GM23338 (cell line): ENCODE measurements around the gene PHLDB2. TPM values are rescaled to one million over a fixed set of nuclear protein-coding genes. Genes with fewer than 3 reads are reported as not detected.

ENCODE experiments used
- ATAC-seq: fragments of 200-7000 bp; cut with Tn5 transposase; 3 replicates; pipeline ENCODE4 v1.9.1; 2020
- DNase-seq: peaks from one replicate; pipeline ENCODE4 v3.0.0-alpha.2; 2015; ENCODE audit warnings: low spot score
- H2AFZ ChIP-seq: fragments of 200-600 bp; sonication (generic); 2 replicates; pipeline ENCODE4 v1.8.0; 2016; ENCODE audit warnings: antibody characterized with exemption, mild to moderate bottlenecking, moderate library complexity
- H3F3A ChIP-seq: fragments of 200-600 bp; sonication (generic); replicated peaks from 2 replicates; pipeline ENCODE4 v1.8.0; 2017; ENCODE audit warnings: antibody characterized with exemption, mixed run types, low read depth
- H3K27ac ChIP-seq: fragments of 200-600 bp; sonication (generic); 2 replicates; pipeline ENCODE4 v1.6.1; 2016; ENCODE audit warnings: low read depth
- H3K27me3 ChIP-seq: fragments of 200-600 bp; sonication (generic); 2 replicates; pipeline ENCODE4 v1.8.0; 2016; ENCODE audit warnings: mild to moderate bottlenecking, mixed run types, moderate library complexity; ENCODE audit not compliant: insufficient read depth
- H3K36me3 ChIP-seq: fragments of 200-600 bp; sonication (generic); 2 replicates; pipeline ENCODE4 v1.8.0; 2016; ENCODE audit warnings: mild to moderate bottlenecking; ENCODE audit not compliant: insufficient read depth
- H3K4me1 ChIP-seq: fragments of 200-600 bp; sonication (generic); 2 replicates; pipeline ENCODE4 v1.8.0; 2016; ENCODE audit warnings: mild to moderate bottlenecking, moderate library complexity; ENCODE audit not compliant: insufficient read depth
- H3K4me2 ChIP-seq: fragments of 200-600 bp; sonication (generic); 2 replicates; pipeline ENCODE4 v1.7.1; 2017; ENCODE audit warnings: mixed run types
- H3K4me3 ChIP-seq: fragments of 200-600 bp; sonication (generic); 2 replicates; pipeline ENCODE4 v1.6.1; 2016; ENCODE audit warnings: mixed run types
- H3K79me2 ChIP-seq: fragments of 200-600 bp; sonication (generic); replicated peaks from 2 replicates; pipeline ENCODE4 v1.8.0; 2017; ENCODE audit warnings: mild to moderate bottlenecking; ENCODE audit not compliant: insufficient read depth
- H3K9me2 ChIP-seq: fragments of 200-600 bp; sonication (generic); 2 replicates; pipeline ENCODE4 v1.8.0; 2017; ENCODE audit not compliant: insufficient read depth
- H4K20me1 ChIP-seq: fragments of 200-600 bp; sonication (generic); replicated peaks from 2 replicates; pipeline ENCODE4 v1.8.0; 2017; ENCODE audit warnings: mild to moderate bottlenecking; ENCODE audit not compliant: insufficient read depth
- H3K27ac Mint-ChIP-seq: 2 replicates; pipeline ENCODE4 v1.8.0; 2020; ENCODE audit warnings: inconsistent platforms, mild to moderate bottlenecking, moderate library complexity, mixed read lengths
- H3K27me3 Mint-ChIP-seq: 3 replicates; pipeline ENCODE4 v1.8.0; 2022; ENCODE audit warnings: low read depth, mild to moderate bottlenecking, moderate library complexity, mixed read lengths, inconsistent platforms; ENCODE audit not compliant: insufficient read depth, poor library complexity
- H3K36me3 Mint-ChIP-seq: 3 replicates; pipeline ENCODE4 v1.8.0; 2021; ENCODE audit warnings: low read depth, mild to moderate bottlenecking, inconsistent platforms, moderate library complexity, mixed read lengths
- H3K4me1 Mint-ChIP-seq: 3 replicates; pipeline ENCODE4 v1.8.0; 2020; ENCODE audit warnings: mild to moderate bottlenecking, inconsistent platforms, mixed read lengths
- H3K4me3 Mint-ChIP-seq: 3 replicates; pipeline ENCODE4 v1.8.0; 2021; ENCODE audit warnings: moderate library complexity, mild to moderate bottlenecking, inconsistent platforms, mixed read lengths
- H3K9me3 Mint-ChIP-seq: 3 replicates; pipeline ENCODE4 v1.8.0; 2020; ENCODE audit warnings: moderate library complexity, mild to moderate bottlenecking, inconsistent platforms, mixed read lengths
- CREB1 ChIP-seq: fragments of 250-450 bp; sonication (Bioruptor Pico); IDR thresholded peaks from 2 replicates; pipeline ENCODE4 v1.5.0; 2020; ENCODE audit warnings: low read depth, mild to moderate bottlenecking, moderate library complexity
- EZH2 ChIP-seq: fragments of 200-600 bp; sonication (generic); IDR thresholded peaks from one replicate; pipeline ENCODE4 v1.8.0; 2017; ENCODE audit warnings: antibody characterized with exemption, mild to moderate bottlenecking, low read depth; ENCODE audit not compliant: unreplicated experiment
- EZH2phosphoT487 ChIP-seq: fragments of 200-600 bp; sonication (generic); IDR thresholded peaks from one replicate; pipeline ENCODE4 v1.8.1; 2018; ENCODE audit warnings: antibody characterized with exemption; ENCODE audit not compliant: unreplicated experiment
- JUNB ChIP-seq: IDR thresholded peaks from one replicate; pipeline ENCODE4 v1.6.1; 2016; ENCODE audit warnings: antibody characterized with exemption; ENCODE audit not compliant: unreplicated experiment
- NANOG ChIP-seq: IDR thresholded peaks from 2 replicates; pipeline ENCODE4 v1.6.1; 2016; ENCODE audit warnings: antibody characterized with exemption, borderline replicate concordance
- POLR2AphosphoS5 ChIP-seq: IDR thresholded peaks from 2 replicates; pipeline ENCODE4 v1.6.1; 2016; ENCODE audit warnings: antibody characterized with exemption, low read depth
- STAT1 ChIP-seq: IDR thresholded peaks from one replicate; pipeline ENCODE4 v1.6.1; 2016; ENCODE audit warnings: antibody characterized with exemption; ENCODE audit not compliant: unreplicated experiment
- ZNF114 ChIP-seq: fragments of 250-450 bp; sonication (Bioruptor Pico); IDR thresholded peaks from 2 replicates; pipeline ENCODE4 v1.5.0; 2020; ENCODE audit warnings: mild to moderate bottlenecking, moderate library complexity
- ZNF331 ChIP-seq: fragments of 250-450 bp; sonication (Bioruptor Pico); IDR thresholded peaks from 2 replicates; pipeline ENCODE4 v1.5.0; 2020; ENCODE audit warnings: low read depth, mild to moderate bottlenecking, moderate library complexity
- polyA plus RNA-seq: library from polyadenylated mRNA; unstranded; fragments of >200 nt; fragmentation: Nextera tagmentation; extraction: Ambion mirVana; gene quantifications from 2 replicates; pipeline ENCODE4 v1.2.1, GENCODE V29; 2016
- total RNA-seq: library from RNA; depleted of rRNA; stranded (reverse); fragments of >200 nt; shearing (Covaris generic); gene quantifications from 2 replicates; pipeline ENCODE4 v1.2.3, GENCODE V29; 2014
- TF ChIP-seq, protein P1 (sequence below): IDR thresholded peaks from 2 replicates; pipeline ENCODE4 v1.6.1; 2016; ENCODE audit warnings: antibody characterized with exemption
- TF ChIP-seq, protein P2 (sequence below): fragments of 250-450 bp; sonication (Bioruptor Pico); IDR thresholded peaks from 2 replicates; pipeline ENCODE4 v1.5.0; 2020; ENCODE audit warnings: mild to moderate bottlenecking, moderate library complexity
- TF ChIP-seq, protein P3 (sequence below): IDR thresholded peaks from one replicate; pipeline ENCODE4 v1.6.1; 2018; ENCODE audit warnings: antibody characterized with exemption; ENCODE audit not compliant: unreplicated experiment
- TF ChIP-seq, protein P4 (sequence below), 2 experiments: fragments of 200-600 bp in 1 of 2; sonication (generic) in 1 of 2; conservative IDR thresholded peaks; 2 replicates each; pipeline versions ENCODE4 v1.5.1 to v1.6.1; 2016 to 2017; ENCODE audit warnings: antibody characterized with exemption in 2 of 2, low read depth in 2 of 2, mild to moderate bottlenecking in 2 of 2, moderate library complexity in 1 of 2

The PHLDB2 gene
- total and polyA plus RNA-seq, 2 experiments from 2014 or later, result 19.5 to 33.7 TPM

DNA sequence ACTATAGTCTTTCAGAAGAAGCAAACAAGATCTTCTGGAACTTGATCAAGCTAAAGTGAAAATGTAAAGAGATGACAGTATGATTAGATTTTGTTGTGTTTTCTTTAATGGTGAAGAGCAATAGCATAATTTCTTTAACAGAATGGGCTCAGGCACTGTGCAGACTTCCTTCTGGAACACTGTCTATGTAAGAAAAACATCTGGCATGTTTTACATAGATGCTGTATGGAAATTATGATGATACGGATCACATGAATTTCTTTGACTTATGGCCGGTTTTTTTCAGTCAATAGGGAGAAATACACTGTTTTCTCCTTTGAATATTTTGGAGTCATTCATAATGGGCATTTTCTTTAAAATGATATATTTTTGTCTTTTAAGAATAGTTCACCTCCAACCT lies 42.6 kb downstream of the PHLDB2 start:
- H2AFZ ChIP-seq, result no peak overlapping the region
- Mint-ChIP-seq H3K4me1 (no peaks in the 10 kb centered on the region), H3K27ac (no peak overlapping the region), H3K36me3 (peaks cover 19% of the 10 kb centered on the region), H3K9me3 (peaks cover 4% of the 10 kb centered on the region; the same call in 2 of the 3 replicates), H3K27me3 (peaks cover 5% of the 10 kb centered on the region), H3K4me3 (no peak overlapping the region)
- H3F3A ChIP-seq, result no peaks in the 10 kb centered on the region
- H3K4me2 ChIP-seq, result no peak overlapping the region
- TF ChIP-seq, protein P1, sequence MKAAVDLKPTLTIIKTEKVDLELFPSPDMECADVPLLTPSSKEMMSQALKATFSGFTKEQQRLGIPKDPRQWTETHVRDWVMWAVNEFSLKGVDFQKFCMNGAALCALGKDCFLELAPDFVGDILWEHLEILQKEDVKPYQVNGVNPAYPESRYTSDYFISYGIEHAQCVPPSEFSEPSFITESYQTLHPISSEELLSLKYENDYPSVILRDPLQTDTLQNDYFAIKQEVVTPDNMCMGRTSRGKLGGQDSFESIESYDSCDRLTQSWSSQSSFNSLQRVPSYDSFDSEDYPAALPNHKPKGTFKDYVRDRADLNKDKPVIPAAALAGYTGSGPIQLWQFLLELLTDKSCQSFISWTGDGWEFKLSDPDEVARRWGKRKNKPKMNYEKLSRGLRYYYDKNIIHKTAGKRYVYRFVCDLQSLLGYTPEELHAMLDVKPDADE, result no peak
- no peak for TF ChIP-seq ZNF331
- TF ChIP-seq ZNF114 (CRISPR knock-in tag), result no peak
- TF ChIP-seq NANOG, result no peak
- TF ChIP-seq POLR2AphosphoS5, result no peak
- TF ChIP-seq EZH2, result no peak
- TF ChIP-seq, protein P2, sequence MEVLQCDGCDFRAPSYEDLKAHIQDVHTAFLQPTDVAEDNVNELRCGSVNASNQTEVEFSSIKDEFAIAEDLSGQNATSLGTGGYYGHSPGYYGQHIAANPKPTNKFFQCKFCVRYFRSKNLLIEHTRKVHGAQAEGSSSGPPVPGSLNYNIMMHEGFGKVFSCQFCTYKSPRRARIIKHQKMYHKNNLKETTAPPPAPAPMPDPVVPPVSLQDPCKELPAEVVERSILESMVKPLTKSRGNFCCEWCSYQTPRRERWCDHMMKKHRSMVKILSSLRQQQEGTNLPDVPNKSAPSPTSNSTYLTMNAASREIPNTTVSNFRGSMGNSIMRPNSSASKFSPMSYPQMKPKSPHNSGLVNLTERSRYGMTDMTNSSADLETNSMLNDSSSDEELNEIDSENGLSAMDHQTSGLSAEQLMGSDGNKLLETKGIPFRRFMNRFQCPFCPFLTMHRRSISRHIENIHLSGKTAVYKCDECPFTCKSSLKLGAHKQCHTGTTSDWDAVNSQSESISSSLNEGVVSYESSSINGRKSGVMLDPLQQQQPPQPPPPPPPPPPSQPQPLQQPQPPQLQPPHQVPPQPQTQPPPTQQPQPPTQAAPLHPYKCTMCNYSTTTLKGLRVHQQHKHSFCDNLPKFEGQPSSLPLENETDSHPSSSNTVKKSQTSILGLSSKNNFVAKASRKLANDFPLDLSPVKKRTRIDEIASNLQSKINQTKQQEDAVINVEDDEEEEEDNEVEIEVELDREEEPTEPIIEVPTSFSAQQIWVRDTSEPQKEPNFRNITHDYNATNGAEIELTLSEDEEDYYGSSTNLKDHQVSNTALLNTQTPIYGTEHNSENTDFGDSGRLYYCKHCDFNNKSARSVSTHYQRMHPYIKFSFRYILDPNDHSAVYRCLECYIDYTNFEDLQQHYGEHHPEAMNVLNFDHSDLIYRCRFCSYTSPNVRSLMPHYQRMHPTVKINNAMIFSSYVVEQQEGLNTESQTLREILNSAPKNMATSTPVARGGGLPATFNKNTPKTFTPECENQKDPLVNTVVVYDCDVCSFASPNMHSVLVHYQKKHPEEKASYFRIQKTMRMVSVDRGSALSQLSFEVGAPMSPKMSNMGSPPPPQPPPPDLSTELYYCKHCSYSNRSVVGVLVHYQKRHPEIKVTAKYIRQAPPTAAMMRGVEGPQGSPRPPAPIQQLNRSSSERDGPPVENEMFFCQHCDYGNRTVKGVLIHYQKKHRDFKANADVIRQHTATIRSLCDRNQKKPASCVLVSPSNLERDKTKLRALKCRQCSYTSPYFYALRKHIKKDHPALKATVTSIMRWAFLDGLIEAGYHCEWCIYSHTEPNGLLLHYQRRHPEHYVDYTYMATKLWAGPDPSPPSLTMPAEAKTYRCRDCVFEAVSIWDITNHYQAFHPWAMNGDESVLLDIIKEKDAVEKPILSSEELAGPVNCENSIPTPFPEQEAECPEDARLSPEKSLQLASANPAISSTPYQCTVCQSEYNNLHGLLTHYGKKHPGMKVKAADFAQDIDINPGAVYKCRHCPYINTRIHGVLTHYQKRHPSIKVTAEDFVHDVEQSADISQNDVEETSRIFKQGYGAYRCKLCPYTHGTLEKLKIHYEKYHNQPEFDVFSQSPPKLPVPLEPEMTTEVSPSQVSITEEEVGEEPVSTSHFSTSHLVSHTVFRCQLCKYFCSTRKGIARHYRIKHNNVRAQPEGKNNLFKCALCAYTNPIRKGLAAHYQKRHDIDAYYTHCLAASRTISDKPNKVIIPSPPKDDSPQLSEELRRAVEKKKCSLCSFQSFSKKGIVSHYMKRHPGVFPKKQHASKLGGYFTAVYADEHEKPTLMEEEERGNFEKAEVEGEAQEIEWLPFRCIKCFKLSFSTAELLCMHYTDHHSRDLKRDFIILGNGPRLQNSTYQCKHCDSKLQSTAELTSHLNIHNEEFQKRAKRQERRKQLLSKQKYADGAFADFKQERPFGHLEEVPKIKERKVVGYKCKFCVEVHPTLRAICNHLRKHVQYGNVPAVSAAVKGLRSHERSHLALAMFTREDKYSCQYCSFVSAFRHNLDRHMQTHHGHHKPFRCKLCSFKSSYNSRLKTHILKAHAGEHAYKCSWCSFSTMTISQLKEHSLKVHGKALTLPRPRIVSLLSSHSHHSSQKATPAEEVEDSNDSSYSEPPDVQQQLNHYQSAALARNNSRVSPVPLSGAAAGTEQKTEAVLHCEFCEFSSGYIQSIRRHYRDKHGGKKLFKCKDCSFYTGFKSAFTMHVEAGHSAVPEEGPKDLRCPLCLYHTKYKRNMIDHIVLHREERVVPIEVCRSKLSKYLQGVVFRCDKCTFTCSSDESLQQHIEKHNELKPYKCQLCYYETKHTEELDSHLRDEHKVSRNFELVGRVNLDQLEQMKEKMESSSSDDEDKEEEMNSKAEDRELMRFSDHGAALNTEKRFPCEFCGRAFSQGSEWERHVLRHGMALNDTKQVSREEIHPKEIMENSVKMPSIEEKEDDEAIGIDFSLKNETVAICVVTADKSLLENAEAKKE (CRISPR knock-in tag), result no peak
- TF ChIP-seq CREB1, result no peak
- TF ChIP-seq EZH2phosphoT487, result no peak
- TF ChIP-seq JUNB, result no peak
- TF ChIP-seq, protein P3, sequence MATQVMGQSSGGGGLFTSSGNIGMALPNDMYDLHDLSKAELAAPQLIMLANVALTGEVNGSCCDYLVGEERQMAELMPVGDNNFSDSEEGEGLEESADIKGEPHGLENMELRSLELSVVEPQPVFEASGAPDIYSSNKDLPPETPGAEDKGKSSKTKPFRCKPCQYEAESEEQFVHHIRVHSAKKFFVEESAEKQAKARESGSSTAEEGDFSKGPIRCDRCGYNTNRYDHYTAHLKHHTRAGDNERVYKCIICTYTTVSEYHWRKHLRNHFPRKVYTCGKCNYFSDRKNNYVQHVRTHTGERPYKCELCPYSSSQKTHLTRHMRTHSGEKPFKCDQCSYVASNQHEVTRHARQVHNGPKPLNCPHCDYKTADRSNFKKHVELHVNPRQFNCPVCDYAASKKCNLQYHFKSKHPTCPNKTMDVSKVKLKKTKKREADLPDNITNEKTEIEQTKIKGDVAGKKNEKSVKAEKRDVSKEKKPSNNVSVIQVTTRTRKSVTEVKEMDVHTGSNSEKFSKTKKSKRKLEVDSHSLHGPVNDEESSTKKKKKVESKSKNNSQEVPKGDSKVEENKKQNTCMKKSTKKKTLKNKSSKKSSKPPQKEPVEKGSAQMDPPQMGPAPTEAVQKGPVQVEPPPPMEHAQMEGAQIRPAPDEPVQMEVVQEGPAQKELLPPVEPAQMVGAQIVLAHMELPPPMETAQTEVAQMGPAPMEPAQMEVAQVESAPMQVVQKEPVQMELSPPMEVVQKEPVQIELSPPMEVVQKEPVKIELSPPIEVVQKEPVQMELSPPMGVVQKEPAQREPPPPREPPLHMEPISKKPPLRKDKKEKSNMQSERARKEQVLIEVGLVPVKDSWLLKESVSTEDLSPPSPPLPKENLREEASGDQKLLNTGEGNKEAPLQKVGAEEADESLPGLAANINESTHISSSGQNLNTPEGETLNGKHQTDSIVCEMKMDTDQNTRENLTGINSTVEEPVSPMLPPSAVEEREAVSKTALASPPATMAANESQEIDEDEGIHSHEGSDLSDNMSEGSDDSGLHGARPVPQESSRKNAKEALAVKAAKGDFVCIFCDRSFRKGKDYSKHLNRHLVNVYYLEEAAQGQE, result no peak
- TF ChIP-seq, protein P4, sequence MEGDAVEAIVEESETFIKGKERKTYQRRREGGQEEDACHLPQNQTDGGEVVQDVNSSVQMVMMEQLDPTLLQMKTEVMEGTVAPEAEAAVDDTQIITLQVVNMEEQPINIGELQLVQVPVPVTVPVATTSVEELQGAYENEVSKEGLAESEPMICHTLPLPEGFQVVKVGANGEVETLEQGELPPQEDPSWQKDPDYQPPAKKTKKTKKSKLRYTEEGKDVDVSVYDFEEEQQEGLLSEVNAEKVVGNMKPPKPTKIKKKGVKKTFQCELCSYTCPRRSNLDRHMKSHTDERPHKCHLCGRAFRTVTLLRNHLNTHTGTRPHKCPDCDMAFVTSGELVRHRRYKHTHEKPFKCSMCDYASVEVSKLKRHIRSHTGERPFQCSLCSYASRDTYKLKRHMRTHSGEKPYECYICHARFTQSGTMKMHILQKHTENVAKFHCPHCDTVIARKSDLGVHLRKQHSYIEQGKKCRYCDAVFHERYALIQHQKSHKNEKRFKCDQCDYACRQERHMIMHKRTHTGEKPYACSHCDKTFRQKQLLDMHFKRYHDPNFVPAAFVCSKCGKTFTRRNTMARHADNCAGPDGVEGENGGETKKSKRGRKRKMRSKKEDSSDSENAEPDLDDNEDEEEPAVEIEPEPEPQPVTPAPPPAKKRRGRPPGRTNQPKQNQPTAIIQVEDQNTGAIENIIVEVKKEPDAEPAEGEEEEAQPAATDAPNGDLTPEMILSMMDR (conservative IDR thresholded peaks at IDR 0.05; ENCODE audit: low read depth in 2 of 2), result no peak
- no peak for TF ChIP-seq STAT1
- DNase-seq (no peak), ATAC-seq (no peak)
- peaks cover 3% of the 10 kb centered on the region; the same call in 1 of the 2 replicates for H3K79me2 ChIP-seq
- H3K27ac ChIP-seq, result no peak overlapping the region
- no peaks in the 10 kb centered on the region for H3K4me1 ChIP-seq
- H3K4me3 ChIP-seq, result no peak overlapping the region
- no peaks in the 10 kb centered on the region for H3K36me3 ChIP-seq
- peaks cover 7% of the 10 kb centered on the region; the same call in 1 of the 2 replicates for H4K20me1 ChIP-seq
- no peaks in the 10 kb centered on the region for H3K27me3 ChIP-seq
- no peaks in the 10 kb centered on the region for H3K9me2 ChIP-seq
